WTC11 (cell line): Measurements from ENCODE around the gene YWHAQ. TPM values are rescaled to one million over a fixed set of nuclear protein-coding genes. Genes with fewer than 3 reads are reported as not detected.

Experiments
- ATAC-seq: fragments of 200-7000 bp; cut with Tn5 transposase; 2 replicates; pipeline ENCODE4 v1.10.0; 2021; ENCODE audit warnings: mild to moderate bottlenecking, moderate library complexity
- CTCF ChIA-PET: fragments of 300-600 bp; sonication (Branson Sonifier 250); formaldehyde crosslinking; loops from one replicate; lab custom pipeline; 2021; ENCODE audit warnings: antibody characterized with exemption; lab: Charles Lee
- POLR2A ChIA-PET: fragments of 350-600 bp; sonication (Branson Sonifier 250); formaldehyde crosslinking; loops from one replicate; lab custom pipeline; 2021; ENCODE audit warnings: antibody characterized with exemption; lab: Charles Lee
- DNase-seq: peaks from one replicate; pipeline ENCODE4 v3.0.0; 2021; ENCODE audit warnings: low spot score
- H3K27ac Mint-ChIP-seq: 2 replicates; pipeline ENCODE4 v1.8.0; 2021; ENCODE audit warnings: mixed read lengths
- H3K27me3 Mint-ChIP-seq: 2 replicates; pipeline ENCODE4 v1.8.0; 2021; ENCODE audit warnings: low read depth, mild to moderate bottlenecking, moderate library complexity, mixed read lengths
- H3K36me3 Mint-ChIP-seq: 2 replicates; pipeline ENCODE4 v1.8.0; 2021; ENCODE audit warnings: mixed read lengths
- H3K4me1 Mint-ChIP-seq: 2 replicates; pipeline ENCODE4 v1.8.0; 2022; ENCODE audit warnings: mixed read lengths
- H3K4me3 Mint-ChIP-seq: 2 replicates; pipeline ENCODE4 v1.8.0; 2021; ENCODE audit warnings: mild to moderate bottlenecking, moderate library complexity, mixed read lengths
- H3K9me3 Mint-ChIP-seq: 2 replicates; pipeline ENCODE4 v1.8.0; 2021; ENCODE audit warnings: mixed read lengths
- CREB1 ChIP-seq: sonication (generic); formaldehyde crosslinking; IDR thresholded peaks from 2 replicates; pipeline ENCODE4 v1.8.0; 2023; ENCODE audit warnings: mild to moderate bottlenecking, missing genetic modification reagents
- E2F1 ChIP-seq: sonication (generic); formaldehyde crosslinking; IDR thresholded peaks from 2 replicates; pipeline ENCODE4 v1.8.0; 2022; ENCODE audit warnings: mild to moderate bottlenecking, missing genetic modification reagents
- EMX1 ChIP-seq: fragments of 250-450 bp; sonication (Bioruptor Pico); IDR thresholded peaks from 2 replicates; pipeline ENCODE4 v1.8.0; 2021; ENCODE audit warnings: mild to moderate bottlenecking
- FOXP4 ChIP-seq: sonication (generic); formaldehyde crosslinking; IDR thresholded peaks from 2 replicates; pipeline ENCODE4 v1.8.0; 2022; ENCODE audit warnings: mild to moderate bottlenecking, missing genetic modification reagents
- IRF1 ChIP-seq: sonication (generic); formaldehyde crosslinking; IDR thresholded peaks from 2 replicates; pipeline ENCODE4 v1.8.0; 2023; ENCODE audit warnings: missing genetic modification reagents
- IRF2 ChIP-seq: sonication (generic); formaldehyde crosslinking; IDR thresholded peaks from 2 replicates; pipeline ENCODE4 v1.8.0; 2022; ENCODE audit warnings: low read depth, missing genetic modification reagents, borderline replicate concordance
- SMAD3 ChIP-seq: sonication (generic); formaldehyde crosslinking; IDR thresholded peaks from 2 replicates; pipeline ENCODE4 v1.8.0; 2022; ENCODE audit warnings: missing genetic modification reagents, mild to moderate bottlenecking, borderline replicate concordance
- SMAD4 ChIP-seq: sonication (generic); formaldehyde crosslinking; IDR thresholded peaks from 2 replicates; pipeline ENCODE4 v1.8.0; 2022; ENCODE audit warnings: mild to moderate bottlenecking, missing genetic modification reagents
- USF1 ChIP-seq: sonication (generic); formaldehyde crosslinking; IDR thresholded peaks from 2 replicates; pipeline ENCODE4 v1.8.0; 2022; ENCODE audit warnings: mild to moderate bottlenecking, missing genetic modification reagents
- ZNF317 ChIP-seq: sonication (generic); formaldehyde crosslinking; IDR thresholded peaks from 2 replicates; pipeline ENCODE4 v1.8.1; 2023; ENCODE audit warnings: low read depth, mild to moderate bottlenecking, moderate library complexity, missing genetic modification reagents, borderline replicate concordance
- ZNF423 ChIP-seq: fragments of 250-450 bp; sonication (Bioruptor Pico); IDR thresholded peaks from 2 replicates; pipeline ENCODE4 v2.1.2; 2022; ENCODE audit warnings: mild to moderate bottlenecking, moderate library complexity
- ZNF425 ChIP-seq: fragments of 250-450 bp; sonication (Bioruptor Pico); conservative IDR thresholded peaks from 2 replicates; pipeline ENCODE4 v1.9.0; 2021; ENCODE audit warnings: mild to moderate bottlenecking
- ZNF671 ChIP-seq: fragments of 250-450 bp; sonication (Bioruptor Pico); IDR thresholded peaks from 2 replicates; pipeline ENCODE4 v1.8.0; 2021; ENCODE audit warnings: mild to moderate bottlenecking
- total RNA-seq: library from RNA; stranded (reverse); gene quantifications from 3 replicates; pipeline ENCODE4 v1.2.3, GENCODE V29; 2021
- TF ChIP-seq, protein P1 (sequence below): sonication (generic); formaldehyde crosslinking; IDR thresholded peaks from 2 replicates; pipeline ENCODE4 v1.8.1; 2022; ENCODE audit warnings: mild to moderate bottlenecking, missing genetic modification reagents, moderate library complexity, borderline replicate concordance
- TF ChIP-seq, protein P2 (sequence below): sonication (generic); formaldehyde crosslinking; IDR thresholded peaks from 2 replicates; pipeline ENCODE4 v1.8.1; 2023; ENCODE audit warnings: mild to moderate bottlenecking, missing genetic modification reagents, moderate library complexity
- TF ChIP-seq, protein P3 (sequence below): fragments of 200-600 bp; IDR thresholded peaks from 2 replicates; pipeline ENCODE4 v1.8.0; 2022; ENCODE audit warnings: antibody characterized with exemption
- TF ChIP-seq, protein P4 (sequence below): fragments of 250-450 bp; sonication (Bioruptor Pico); IDR thresholded peaks from 2 replicates; pipeline ENCODE4 v2.1.2; 2022; ENCODE audit warnings: mild to moderate bottlenecking, moderate library complexity
- TF ChIP-seq, protein P5 (sequence below): sonication (generic); formaldehyde crosslinking; IDR thresholded peaks from 2 replicates; pipeline ENCODE4 v1.8.0; 2022; ENCODE audit warnings: mild to moderate bottlenecking, missing genetic modification reagents

Gene YWHAQ
- total RNA-seq, 1 experiment from 2014 or later, result 395 TPM

DNA sequence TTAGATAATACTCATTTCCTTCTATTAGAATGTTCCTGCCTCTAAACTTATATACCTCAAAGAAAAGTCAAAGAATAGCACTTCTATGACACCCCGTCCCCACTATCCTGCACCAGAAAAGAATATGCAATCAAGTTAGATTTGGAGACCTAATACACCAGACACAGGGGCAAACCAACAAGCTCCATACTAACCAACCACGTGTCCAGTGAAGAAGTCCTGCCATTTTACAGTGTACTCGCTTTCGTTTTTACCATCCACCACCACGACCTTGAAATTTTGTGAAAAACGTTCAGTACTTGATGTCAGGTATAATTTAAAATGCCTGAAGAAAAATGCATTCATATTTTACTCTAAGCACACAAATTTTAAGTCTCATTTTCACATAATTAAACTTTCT is 94.3 kb downstream of the YWHAQ start:
- no peaks in the 10 kb centered on the region for H3K27me3 Mint-ChIP-seq
- TF ChIP-seq CREB1 (CRISPR knock-in tag), result no peak
- TF ChIP-seq, protein P1, sequence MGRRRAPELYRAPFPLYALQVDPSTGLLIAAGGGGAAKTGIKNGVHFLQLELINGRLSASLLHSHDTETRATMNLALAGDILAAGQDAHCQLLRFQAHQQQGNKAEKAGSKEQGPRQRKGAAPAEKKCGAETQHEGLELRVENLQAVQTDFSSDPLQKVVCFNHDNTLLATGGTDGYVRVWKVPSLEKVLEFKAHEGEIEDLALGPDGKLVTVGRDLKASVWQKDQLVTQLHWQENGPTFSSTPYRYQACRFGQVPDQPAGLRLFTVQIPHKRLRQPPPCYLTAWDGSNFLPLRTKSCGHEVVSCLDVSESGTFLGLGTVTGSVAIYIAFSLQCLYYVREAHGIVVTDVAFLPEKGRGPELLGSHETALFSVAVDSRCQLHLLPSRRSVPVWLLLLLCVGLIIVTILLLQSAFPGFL (CRISPR knock-in tag), result no peak
- TF ChIP-seq IRF2 (CRISPR knock-in tag), result no peak
- no peak for TF ChIP-seq SMAD4 (CRISPR knock-in tag)
- TF ChIP-seq E2F1 (CRISPR knock-in tag), result no peak
- TF ChIP-seq EMX1, result no peak
- TF ChIP-seq, protein P2, sequence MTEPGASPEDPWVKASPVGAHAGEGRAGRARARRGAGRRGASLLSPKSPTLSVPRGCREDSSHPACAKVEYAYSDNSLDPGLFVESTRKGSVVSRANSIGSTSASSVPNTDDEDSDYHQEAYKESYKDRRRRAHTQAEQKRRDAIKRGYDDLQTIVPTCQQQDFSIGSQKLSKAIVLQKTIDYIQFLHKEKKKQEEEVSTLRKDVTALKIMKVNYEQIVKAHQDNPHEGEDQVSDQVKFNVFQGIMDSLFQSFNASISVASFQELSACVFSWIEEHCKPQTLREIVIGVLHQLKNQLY (CRISPR knock-in tag), result no peak
- no peak for TF ChIP-seq FOXP4 (CRISPR knock-in tag)
- TF ChIP-seq, protein P3, sequence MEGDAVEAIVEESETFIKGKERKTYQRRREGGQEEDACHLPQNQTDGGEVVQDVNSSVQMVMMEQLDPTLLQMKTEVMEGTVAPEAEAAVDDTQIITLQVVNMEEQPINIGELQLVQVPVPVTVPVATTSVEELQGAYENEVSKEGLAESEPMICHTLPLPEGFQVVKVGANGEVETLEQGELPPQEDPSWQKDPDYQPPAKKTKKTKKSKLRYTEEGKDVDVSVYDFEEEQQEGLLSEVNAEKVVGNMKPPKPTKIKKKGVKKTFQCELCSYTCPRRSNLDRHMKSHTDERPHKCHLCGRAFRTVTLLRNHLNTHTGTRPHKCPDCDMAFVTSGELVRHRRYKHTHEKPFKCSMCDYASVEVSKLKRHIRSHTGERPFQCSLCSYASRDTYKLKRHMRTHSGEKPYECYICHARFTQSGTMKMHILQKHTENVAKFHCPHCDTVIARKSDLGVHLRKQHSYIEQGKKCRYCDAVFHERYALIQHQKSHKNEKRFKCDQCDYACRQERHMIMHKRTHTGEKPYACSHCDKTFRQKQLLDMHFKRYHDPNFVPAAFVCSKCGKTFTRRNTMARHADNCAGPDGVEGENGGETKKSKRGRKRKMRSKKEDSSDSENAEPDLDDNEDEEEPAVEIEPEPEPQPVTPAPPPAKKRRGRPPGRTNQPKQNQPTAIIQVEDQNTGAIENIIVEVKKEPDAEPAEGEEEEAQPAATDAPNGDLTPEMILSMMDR, result no peak
- TF ChIP-seq IRF1 (CRISPR knock-in tag), result no peak
- TF ChIP-seq ZNF423 (CRISPR knock-in tag), result no peak
- no peak for TF ChIP-seq ZNF317 (CRISPR knock-in tag)
- no peak for TF ChIP-seq ZNF425 (CRISPR knock-in tag)
- TF ChIP-seq SMAD3 (CRISPR knock-in tag), result no peak
- TF ChIP-seq ZNF671 (CRISPR knock-in tag), result no peak
- no peak for TF ChIP-seq USF1
- TF ChIP-seq, protein P4, sequence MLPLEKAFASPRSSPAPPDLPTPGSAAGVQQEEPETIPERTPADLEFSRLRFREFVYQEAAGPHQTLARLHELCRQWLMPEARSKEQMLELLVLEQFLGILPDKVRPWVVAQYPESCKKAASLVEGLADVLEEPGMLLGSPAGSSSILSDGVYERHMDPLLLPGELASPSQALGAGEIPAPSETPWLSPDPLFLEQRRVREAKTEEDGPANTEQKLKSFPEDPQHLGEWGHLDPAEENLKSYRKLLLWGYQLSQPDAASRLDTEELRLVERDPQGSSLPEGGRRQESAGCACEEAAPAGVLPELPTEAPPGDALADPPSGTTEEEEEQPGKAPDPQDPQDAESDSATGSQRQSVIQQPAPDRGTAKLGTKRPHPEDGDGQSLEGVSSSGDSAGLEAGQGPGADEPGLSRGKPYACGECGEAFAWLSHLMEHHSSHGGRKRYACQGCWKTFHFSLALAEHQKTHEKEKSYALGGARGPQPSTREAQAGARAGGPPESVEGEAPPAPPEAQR (CRISPR knock-in tag), result no peak
- TF ChIP-seq, protein P5, sequence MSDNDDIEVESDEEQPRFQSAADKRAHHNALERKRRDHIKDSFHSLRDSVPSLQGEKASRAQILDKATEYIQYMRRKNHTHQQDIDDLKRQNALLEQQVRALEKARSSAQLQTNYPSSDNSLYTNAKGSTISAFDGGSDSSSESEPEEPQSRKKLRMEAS (CRISPR knock-in tag), result no peak
- TF ChIP-seq, all 79 proteins: peak for 0
- ChIA-PET POLR2A (interaction anchor here (0.7 kb wide), 1 partner anchor 19 kb away, joined by 3 read pairs; the partner anchor contains the start of gene ADAM17), CTCF (no interaction called here)
- ATAC-seq, result no peak
- Mint-ChIP-seq H3K27ac (no peak overlapping the region), H3K4me3 (no peak overlapping the region), H3K4me1 (0 out of 2 replicates have a peak, but pooled peaks cover 5% of the 10 kb centered on the region), H3K9me3 (no peaks in the 10 kb centered on the region), H3K36me3 (0 out of 2 replicates have a peak, but pooled peaks cover 2% of the 10 kb centered on the region)
- DNase-seq, result no peak
